ENCODE measurements around the gene RBM33. TPM values are rescaled to one million over a fixed set of nuclear protein-coding genes. Genes with fewer than 3 reads are reported as not detected.

The RBM33 gene
- total and polyA plus RNA-seq, 2 of the 8 experiments (the other 6 are each of a cell fraction or from before 2014, with no cell fraction given): 16.5 to 64.6 TPM

GRCh38 chr7:155727616-155728015 lies 83.2 kb downstream of the RBM33 start (continued):
- TF ChIP-seq CTCF (IDR thresholded peaks at IDR 0.05; ENCODE audit: control extremely low read depth in 1 of 3, insufficient read depth in 1 of 3, low read depth in 1 of 3, low read length in 3 of 3) (no peak), BRCA1 (IDR thresholded peaks at IDR 0.05; ENCODE audit: low read depth, low read length) (no peak), GTF2F1 (IDR thresholded peaks at IDR 0.05; ENCODE audit: borderline replicate concordance, low read depth, low read length) (no peak)
